ENCODE measurements around the gene CYFIP1.
A peak's percentile ranks its signal among the peaks of the same experiment; 100 is the strongest.

The CYFIP1 gene

DNA sequence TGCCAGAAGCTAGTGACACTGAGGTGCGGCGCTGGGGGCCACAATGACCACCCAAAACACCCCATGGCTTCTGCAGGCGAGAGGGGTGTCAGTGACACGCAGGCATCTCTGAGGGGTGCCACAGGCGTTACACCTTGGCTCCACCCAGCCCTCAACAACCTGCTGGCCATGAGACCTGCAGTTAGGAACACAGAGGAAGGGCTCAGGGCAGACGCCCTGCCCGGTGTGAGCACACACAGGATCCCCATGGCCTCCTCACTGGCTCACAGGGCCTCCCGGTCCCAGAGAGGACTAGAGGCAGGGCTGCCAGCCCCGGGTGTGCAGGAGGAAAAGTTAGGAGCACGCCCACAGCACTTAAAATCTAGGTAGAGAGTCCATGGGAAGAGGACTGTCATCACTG is 35.1 kb downstream of the CYFIP1 start:
- Histone ChIP-seq H3K36me3 (ENCODE audit: control insufficient read depth in 2 of 2, insufficient read depth in 1 of 2, low read length in 2 of 2) (peaks cover 7 to 31% of the 10 kb centered on the region in 2 experiments; a peak in 2 of 3 replicates), H3K4me1 (ENCODE audit: control insufficient read depth, insufficient read depth, low read length) (peaks cover 6% of the 10 kb centered on the region; the same call in 1 of the 2 replicates), H3K4me3 (ENCODE audit: low read depth, low read length) (no peak overlapping the region), H3K27ac (ENCODE audit: extremely low read depth, low read depth, low read length) (no peak overlapping the region), H3K9me3 (ENCODE audit: control insufficient read depth, insufficient read depth, low read depth, low read length) (no peaks in the 10 kb centered on the region)
- ChIA-PET POLR2A (no interaction called here), CTCF (interaction anchor here (0.7 kb wide), 1 partner anchor 28 kb away, joined by 3 read pairs; no protein-coding TSS in a partner anchor)
- TF ChIP-seq ZNF157 (tag by site-specific recombination; IDR thresholded peaks at IDR 0.05): no peak
- no peak for TF ChIP-seq ZNF626 (tag by site-specific recombination; IDR thresholded peaks at IDR 0.05)
- no peak for TF ChIP-seq ZNF621 (tag by site-specific recombination; IDR thresholded peaks at IDR 0.05)
- TF ChIP-seq, protein P1, sequence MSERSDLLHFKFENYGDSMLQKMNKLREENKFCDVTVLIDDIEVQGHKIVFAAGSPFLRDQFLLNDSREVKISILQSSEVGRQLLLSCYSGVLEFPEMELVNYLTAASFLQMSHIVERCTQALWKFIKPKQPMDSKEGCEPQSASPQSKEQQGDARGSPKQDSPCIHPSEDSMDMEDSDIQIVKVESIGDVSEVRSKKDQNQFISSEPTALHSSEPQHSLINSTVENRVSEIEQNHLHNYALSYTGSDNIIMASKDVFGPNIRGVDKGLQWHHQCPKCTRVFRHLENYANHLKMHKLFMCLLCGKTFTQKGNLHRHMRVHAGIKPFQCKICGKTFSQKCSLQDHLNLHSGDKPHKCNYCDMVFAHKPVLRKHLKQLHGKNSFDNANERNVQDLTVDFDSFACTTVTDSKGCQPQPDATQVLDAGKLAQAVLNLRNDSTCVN (tag by site-specific recombination; optimal IDR thresholded peaks at IDR 0.05): no peak
- no peak for TF ChIP-seq ZFHX2 (tag by site-specific recombination; conservative IDR thresholded peaks at IDR 0.05)
- TF ChIP-seq, protein P2, sequence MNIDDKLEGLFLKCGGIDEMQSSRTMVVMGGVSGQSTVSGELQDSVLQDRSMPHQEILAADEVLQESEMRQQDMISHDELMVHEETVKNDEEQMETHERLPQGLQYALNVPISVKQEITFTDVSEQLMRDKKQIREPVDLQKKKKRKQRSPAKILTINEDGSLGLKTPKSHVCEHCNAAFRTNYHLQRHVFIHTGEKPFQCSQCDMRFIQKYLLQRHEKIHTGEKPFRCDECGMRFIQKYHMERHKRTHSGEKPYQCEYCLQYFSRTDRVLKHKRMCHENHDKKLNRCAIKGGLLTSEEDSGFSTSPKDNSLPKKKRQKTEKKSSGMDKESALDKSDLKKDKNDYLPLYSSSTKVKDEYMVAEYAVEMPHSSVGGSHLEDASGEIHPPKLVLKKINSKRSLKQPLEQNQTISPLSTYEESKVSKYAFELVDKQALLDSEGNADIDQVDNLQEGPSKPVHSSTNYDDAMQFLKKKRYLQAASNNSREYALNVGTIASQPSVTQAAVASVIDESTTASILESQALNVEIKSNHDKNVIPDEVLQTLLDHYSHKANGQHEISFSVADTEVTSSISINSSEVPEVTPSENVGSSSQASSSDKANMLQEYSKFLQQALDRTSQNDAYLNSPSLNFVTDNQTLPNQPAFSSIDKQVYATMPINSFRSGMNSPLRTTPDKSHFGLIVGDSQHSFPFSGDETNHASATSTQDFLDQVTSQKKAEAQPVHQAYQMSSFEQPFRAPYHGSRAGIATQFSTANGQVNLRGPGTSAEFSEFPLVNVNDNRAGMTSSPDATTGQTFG (tag by site-specific recombination; IDR thresholded peaks at IDR 0.05; ENCODE audit: borderline replicate concordance): no peak
- TF ChIP-seq ZNF610 (tag by site-specific recombination; IDR thresholded peaks at IDR 0.05; ENCODE audit: borderline replicate concordance): no peak
- TF ChIP-seq, protein P3, sequence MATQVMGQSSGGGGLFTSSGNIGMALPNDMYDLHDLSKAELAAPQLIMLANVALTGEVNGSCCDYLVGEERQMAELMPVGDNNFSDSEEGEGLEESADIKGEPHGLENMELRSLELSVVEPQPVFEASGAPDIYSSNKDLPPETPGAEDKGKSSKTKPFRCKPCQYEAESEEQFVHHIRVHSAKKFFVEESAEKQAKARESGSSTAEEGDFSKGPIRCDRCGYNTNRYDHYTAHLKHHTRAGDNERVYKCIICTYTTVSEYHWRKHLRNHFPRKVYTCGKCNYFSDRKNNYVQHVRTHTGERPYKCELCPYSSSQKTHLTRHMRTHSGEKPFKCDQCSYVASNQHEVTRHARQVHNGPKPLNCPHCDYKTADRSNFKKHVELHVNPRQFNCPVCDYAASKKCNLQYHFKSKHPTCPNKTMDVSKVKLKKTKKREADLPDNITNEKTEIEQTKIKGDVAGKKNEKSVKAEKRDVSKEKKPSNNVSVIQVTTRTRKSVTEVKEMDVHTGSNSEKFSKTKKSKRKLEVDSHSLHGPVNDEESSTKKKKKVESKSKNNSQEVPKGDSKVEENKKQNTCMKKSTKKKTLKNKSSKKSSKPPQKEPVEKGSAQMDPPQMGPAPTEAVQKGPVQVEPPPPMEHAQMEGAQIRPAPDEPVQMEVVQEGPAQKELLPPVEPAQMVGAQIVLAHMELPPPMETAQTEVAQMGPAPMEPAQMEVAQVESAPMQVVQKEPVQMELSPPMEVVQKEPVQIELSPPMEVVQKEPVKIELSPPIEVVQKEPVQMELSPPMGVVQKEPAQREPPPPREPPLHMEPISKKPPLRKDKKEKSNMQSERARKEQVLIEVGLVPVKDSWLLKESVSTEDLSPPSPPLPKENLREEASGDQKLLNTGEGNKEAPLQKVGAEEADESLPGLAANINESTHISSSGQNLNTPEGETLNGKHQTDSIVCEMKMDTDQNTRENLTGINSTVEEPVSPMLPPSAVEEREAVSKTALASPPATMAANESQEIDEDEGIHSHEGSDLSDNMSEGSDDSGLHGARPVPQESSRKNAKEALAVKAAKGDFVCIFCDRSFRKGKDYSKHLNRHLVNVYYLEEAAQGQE (tag by site-specific recombination; IDR thresholded peaks at IDR 0.05): no peak
- no peak for TF ChIP-seq REPIN1 (tag by site-specific recombination; IDR thresholded peaks at IDR 0.05; ENCODE audit: low read depth)
- TF ChIP-seq ZNF623 (tag by site-specific recombination; IDR thresholded peaks at IDR 0.05): no peak
- no peak for TF ChIP-seq ZNF837 (tag by site-specific recombination; IDR thresholded peaks at IDR 0.05)
- no peak for TF ChIP-seq WT1 (tag by site-specific recombination; IDR thresholded peaks at IDR 0.05)
- no peak for TF ChIP-seq BCL11B (tag by site-specific recombination; IDR thresholded peaks at IDR 0.05; ENCODE audit: low read depth)
- no peak for TF ChIP-seq ZNF76 (tag by site-specific recombination; IDR thresholded peaks at IDR 0.05; ENCODE audit: borderline replicate concordance, low read depth)
- TF ChIP-seq ZNF341 (tag by site-specific recombination; IDR thresholded peaks at IDR 0.05; ENCODE audit: low read depth): no peak
- TF ChIP-seq ZNF266 (tag by site-specific recombination; IDR thresholded peaks at IDR 0.05; ENCODE audit: low read depth): no peak
- no peak for TF ChIP-seq ZNF302 (tag by site-specific recombination; IDR thresholded peaks at IDR 0.05; ENCODE audit: low read depth)

DNA sequence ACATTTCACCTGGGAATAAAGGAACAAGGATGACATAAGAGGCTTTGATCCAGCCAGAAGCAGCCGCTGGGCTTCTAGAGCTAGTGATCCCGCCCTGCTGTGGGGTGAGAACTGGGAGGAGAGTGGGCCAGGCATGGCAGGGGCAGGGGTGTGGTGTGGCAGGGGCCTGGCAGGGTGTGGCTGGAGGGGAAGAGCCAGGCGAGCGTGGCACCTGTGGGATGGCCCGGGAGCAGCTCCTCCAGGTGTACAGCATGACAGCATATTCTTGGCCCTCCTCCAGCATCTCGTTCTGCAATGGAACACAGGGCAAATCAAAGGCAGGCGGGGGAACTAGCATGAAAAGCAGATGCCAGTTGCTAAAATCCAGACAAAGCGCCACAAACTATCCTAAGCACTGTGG is 35.5 kb downstream of the CYFIP1 start:
- CTCF ChIA-PET: interaction anchor here (0.7 kb wide), 1 partner anchor 29 kb away, joined by 3 read pairs; no protein-coding TSS in a partner anchor
- TF ChIP-seq, protein P4, sequence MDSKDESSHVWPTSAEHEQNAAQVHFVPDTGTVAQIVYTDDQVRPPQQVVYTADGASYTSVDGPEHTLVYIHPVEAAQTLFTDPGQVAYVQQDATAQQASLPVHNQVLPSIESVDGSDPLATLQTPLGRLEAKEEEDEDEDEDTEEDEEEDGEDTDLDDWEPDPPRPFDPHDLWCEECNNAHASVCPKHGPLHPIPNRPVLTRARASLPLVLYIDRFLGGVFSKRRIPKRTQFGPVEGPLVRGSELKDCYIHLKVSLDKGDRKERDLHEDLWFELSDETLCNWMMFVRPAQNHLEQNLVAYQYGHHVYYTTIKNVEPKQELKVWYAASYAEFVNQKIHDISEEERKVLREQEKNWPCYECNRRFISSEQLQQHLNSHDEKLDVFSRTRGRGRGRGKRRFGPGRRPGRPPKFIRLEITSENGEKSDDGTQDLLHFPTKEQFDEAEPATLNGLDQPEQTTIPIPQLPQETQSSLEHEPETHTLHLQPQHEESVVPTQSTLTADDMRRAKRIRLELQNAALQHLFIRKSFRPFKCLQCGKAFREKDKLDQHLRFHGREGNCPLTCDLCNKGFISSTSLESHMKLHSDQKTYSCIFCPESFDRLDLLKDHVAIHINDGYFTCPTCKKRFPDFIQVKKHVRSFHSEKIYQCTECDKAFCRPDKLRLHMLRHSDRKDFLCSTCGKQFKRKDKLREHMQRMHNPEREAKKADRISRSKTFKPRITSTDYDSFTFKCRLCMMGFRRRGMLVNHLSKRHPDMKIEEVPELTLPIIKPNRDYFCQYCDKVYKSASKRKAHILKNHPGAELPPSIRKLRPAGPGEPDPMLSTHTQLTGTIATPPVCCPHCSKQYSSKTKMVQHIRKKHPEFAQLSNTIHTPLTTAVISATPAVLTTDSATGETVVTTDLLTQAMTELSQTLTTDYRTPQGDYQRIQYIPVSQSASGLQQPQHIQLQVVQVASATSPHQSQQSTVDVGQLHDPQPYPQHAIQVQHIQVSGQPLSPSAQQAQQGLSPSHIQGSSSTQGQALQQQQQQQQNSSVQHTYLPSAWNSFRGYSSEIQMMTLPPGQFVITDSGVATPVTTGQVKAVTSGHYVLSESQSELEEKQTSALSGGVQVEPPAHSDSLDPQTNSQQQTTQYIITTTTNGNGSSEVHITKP (tag by site-specific recombination; IDR thresholded peaks at IDR 0.05): no peak
- TF ChIP-seq KLF1 (tag by site-specific recombination; IDR thresholded peaks at IDR 0.05) (peak; percentile 71), ZBTB21 (tag by site-specific recombination; IDR thresholded peaks at IDR 0.05) (no peak)
- Histone ChIP-seq H3K27ac (ENCODE audit: extremely low read depth, low read depth, low read length) (no peak overlapping the region), H3K4me3 (ENCODE audit: low read depth, low read length) (no peak overlapping the region), H3K9me3 (ENCODE audit: control insufficient read depth, insufficient read depth, low read depth, low read length) (no peaks in the 10 kb centered on the region), H3K4me1 (ENCODE audit: control insufficient read depth, insufficient read depth, low read length) (peaks cover 6% of the 10 kb centered on the region; the same call in 1 of the 2 replicates), H3K36me3 (ENCODE audit: control insufficient read depth in 2 of 2, insufficient read depth in 1 of 2, low read length in 2 of 2) (peaks cover 7 to 34% of the 10 kb centered on the region in 2 experiments; a peak in 2 of 3 replicates)
- POLR2A ChIA-PET: no interaction called here

Data from HEK293 (cell line).